Stimulated activated CD8-positive, alpha-beta memory T cell treated with anti-CD3 and anti-CD28 coated beads, Interleukin-4, amount 100 ng/mL, for 1 hour (primary cell): ENCODE measurements around the gene NUAK1.

Source experiments
- DNase-seq, 2 donors: peaks; one replicate each; pipeline ENCODE4 v3.0.0-alpha.2; 2020; ENCODE audit warnings: low read depth in 2 of 2, low spot score in 1 of 2

Gene NUAK1

GRCh38 chr12:106138633-106139421 is at the start of gene NUAK1:
Gene NUAK1, minus strand, starts transcription at chr12:106138954. Its CDS starts 301 bp downstream, at chr12:106138653.
- DNase-seq = no peak

- DNase-seq = no peak
Observed at GRCh38 chr12:106188256-106188655, 49.5 kb upstream of the NUAK1 start.

- DNase-seq = no peak
Observed at GRCh38 chr12:106187842-106188241, 49.1 kb upstream of the NUAK1 start.

- no peak for DNase-seq
Observed at GRCh38 chr12:106187155-106187789, 48.5 kb upstream of the NUAK1 start.

GRCh38 chr12:106183735-106184134 is 45.0 kb upstream of the NUAK1 start:
- no peak for DNase-seq

- DNase-seq = no peak
Observed at GRCh38 chr12:106181401-106182114, 42.8 kb upstream of the NUAK1 start.

GRCh38 chr12:106179086-106179485 is 40.3 kb upstream of the NUAK1 start:
- DNase-seq = no peak

- DNase-seq = no peak
Observed at GRCh38 chr12:106178562-106178961, 39.8 kb upstream of the NUAK1 start.

- no peak for DNase-seq
Observed at GRCh38 chr12:106176560-106176959, 37.8 kb upstream of the NUAK1 start.

GRCh38 chr12:106174876-106175275 is 36.1 kb upstream of the NUAK1 start:
- no peak for DNase-seq

- DNase-seq = no peak
Observed at GRCh38 chr12:106173442-106173841, 34.7 kb upstream of the NUAK1 start.

- no peak for DNase-seq
Observed at GRCh38 chr12:106171117-106171750, 32.5 kb upstream of the NUAK1 start.

- no peak for DNase-seq
Observed at GRCh38 chr12:106170285-106170684, 31.5 kb upstream of the NUAK1 start.

- DNase-seq = no peak
Observed at GRCh38 chr12:106163712-106164111, 25.0 kb upstream of the NUAK1 start.

GRCh38 chr12:106161491-106161890 is 22.7 kb upstream of the NUAK1 start:
- DNase-seq = no peak

GRCh38 chr12:106160915-106161314 is 22.2 kb upstream of the NUAK1 start:
- DNase-seq = no peak

- DNase-seq = no peak
Observed at GRCh38 chr12:106157802-106158201, 19.0 kb upstream of the NUAK1 start.

GRCh38 chr12:106154751-106155273 is 16.1 kb upstream of the NUAK1 start:
- no peak for DNase-seq

- no peak for DNase-seq
Observed at GRCh38 chr12:106152334-106152733, 13.6 kb upstream of the NUAK1 start.

GRCh38 chr12:106150555-106150954 is 11.8 kb upstream of the NUAK1 start:
- no peak for DNase-seq

- DNase-seq = no peak
Observed at GRCh38 chr12:106149096-106149784, 10.5 kb upstream of the NUAK1 start.
